Measurements from ENCODE around the gene DNAH10.

DNA sequence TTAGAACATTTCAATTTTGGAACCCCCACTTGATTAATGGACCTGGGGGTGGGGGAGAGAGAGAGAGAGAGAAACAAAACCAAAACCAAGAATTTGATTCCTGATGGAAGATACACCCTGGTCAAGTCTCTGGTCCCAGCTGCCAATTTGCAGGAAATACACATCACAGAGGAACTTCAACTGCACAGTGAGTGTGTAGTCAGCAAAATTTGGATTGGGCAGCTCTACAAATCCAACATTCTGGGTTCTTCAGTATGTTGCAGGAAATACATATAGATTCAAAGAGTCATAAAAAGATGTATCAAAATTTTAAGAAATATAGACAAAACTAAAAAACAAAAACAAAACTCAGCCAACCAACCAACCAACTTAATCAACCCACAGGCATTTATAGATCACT lies 17.4 kb downstream of the DNAH10 start:
- TF ChIP-seq, protein P1, sequence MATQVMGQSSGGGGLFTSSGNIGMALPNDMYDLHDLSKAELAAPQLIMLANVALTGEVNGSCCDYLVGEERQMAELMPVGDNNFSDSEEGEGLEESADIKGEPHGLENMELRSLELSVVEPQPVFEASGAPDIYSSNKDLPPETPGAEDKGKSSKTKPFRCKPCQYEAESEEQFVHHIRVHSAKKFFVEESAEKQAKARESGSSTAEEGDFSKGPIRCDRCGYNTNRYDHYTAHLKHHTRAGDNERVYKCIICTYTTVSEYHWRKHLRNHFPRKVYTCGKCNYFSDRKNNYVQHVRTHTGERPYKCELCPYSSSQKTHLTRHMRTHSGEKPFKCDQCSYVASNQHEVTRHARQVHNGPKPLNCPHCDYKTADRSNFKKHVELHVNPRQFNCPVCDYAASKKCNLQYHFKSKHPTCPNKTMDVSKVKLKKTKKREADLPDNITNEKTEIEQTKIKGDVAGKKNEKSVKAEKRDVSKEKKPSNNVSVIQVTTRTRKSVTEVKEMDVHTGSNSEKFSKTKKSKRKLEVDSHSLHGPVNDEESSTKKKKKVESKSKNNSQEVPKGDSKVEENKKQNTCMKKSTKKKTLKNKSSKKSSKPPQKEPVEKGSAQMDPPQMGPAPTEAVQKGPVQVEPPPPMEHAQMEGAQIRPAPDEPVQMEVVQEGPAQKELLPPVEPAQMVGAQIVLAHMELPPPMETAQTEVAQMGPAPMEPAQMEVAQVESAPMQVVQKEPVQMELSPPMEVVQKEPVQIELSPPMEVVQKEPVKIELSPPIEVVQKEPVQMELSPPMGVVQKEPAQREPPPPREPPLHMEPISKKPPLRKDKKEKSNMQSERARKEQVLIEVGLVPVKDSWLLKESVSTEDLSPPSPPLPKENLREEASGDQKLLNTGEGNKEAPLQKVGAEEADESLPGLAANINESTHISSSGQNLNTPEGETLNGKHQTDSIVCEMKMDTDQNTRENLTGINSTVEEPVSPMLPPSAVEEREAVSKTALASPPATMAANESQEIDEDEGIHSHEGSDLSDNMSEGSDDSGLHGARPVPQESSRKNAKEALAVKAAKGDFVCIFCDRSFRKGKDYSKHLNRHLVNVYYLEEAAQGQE (IDR thresholded peaks at IDR 0.05; ENCODE audit: low read depth, low read length), result no peak
- TF ChIP-seq IKZF2 (IDR thresholded peaks at IDR 0.05) (no peak), SP1 (IDR thresholded peaks at IDR 0.05; ENCODE audit: low read depth, low read length) (no peak)
- TF ChIP-seq, protein P2, sequence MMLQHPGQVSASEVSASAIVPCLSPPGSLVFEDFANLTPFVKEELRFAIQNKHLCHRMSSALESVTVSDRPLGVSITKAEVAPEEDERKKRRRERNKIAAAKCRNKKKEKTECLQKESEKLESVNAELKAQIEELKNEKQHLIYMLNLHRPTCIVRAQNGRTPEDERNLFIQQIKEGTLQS (IDR thresholded peaks at IDR 0.05; ENCODE audit: borderline replicate concordance, extremely low read depth, low read depth, low read length), result no peak
